ENCODE results near the gene GJA5. TPM values are rescaled to one million over a fixed set of nuclear protein-coding genes. Genes with fewer than 3 reads are reported as not detected.

GJA5 gene
- total and polyA plus RNA-seq, 2 experiments from 2014 or later, result 0.24 to 1.7 TPM

- TF ChIP-seq EZH2phosphoT487 (IDR thresholded peaks at IDR 0.05; ENCODE audit: unreplicated experiment) (no peak), ZNF114 (CRISPR knock-in tag; IDR thresholded peaks at IDR 0.05) (no peak), CREB1 (CRISPR knock-in tag; IDR thresholded peaks at IDR 0.05; ENCODE audit: low read depth) (no peak), JUNB (IDR thresholded peaks at IDR 0.05; ENCODE audit: unreplicated experiment) (no peak), ETS1 (IDR thresholded peaks at IDR 0.05) (no peak), CTCF (conservative IDR thresholded peaks at IDR 0.05; ENCODE audit: low read depth in 2 of 2) (no peak), NANOG (IDR thresholded peaks at IDR 0.05; ENCODE audit: borderline replicate concordance) (no peak), EZH2 (IDR thresholded peaks at IDR 0.05; ENCODE audit: low read depth, unreplicated experiment) (no peak)
Measured at GRCh38 chr1:147754661-147755060, 5.7 kb downstream of the GJA5 start (continued).

GRCh38 chr1:147753081-147753480 lies 7.3 kb downstream of the GJA5 start:
- H3K27ac Mint-ChIP-seq, result no peak overlapping the region
- no peaks in the 10 kb centered on the region for H3F3A ChIP-seq (replicated peaks; ENCODE audit: low read depth)
- H3K4me1 Mint-ChIP-seq, result no peaks in the 10 kb centered on the region; the same call in 2 of the 3 replicates
- no peaks in the 10 kb centered on the region for H3K9me2 ChIP-seq (ENCODE audit: insufficient read depth)
- no peaks in the 10 kb centered on the region for H3K36me3 Mint-ChIP-seq (ENCODE audit: low read depth)
- H3K27me3 Mint-ChIP-seq (ENCODE audit: insufficient read depth, low read depth, poor library complexity), result peaks cover 7% of the 10 kb centered on the region
- no peaks in the 10 kb centered on the region for H3K4me1 ChIP-seq (ENCODE audit: insufficient read depth)
- H3K27me3 ChIP-seq (ENCODE audit: insufficient read depth), result no peaks in the 10 kb centered on the region
- H3K4me3 ChIP-seq, result no peak overlapping the region
- no peaks in the 10 kb centered on the region for H4K20me1 ChIP-seq (replicated peaks; ENCODE audit: insufficient read depth)
- H3K36me3 ChIP-seq (ENCODE audit: insufficient read depth), result no peaks in the 10 kb centered on the region
- DNase-seq (ENCODE audit: low spot score) (no peak), ATAC-seq (no peak)
- H3K4me3 Mint-ChIP-seq, result no peak overlapping the region
- H3K9me3 Mint-ChIP-seq, result no peaks in the 10 kb centered on the region
- H3K4me2 ChIP-seq, result no peak overlapping the region
- H3K79me2 ChIP-seq (replicated peaks; ENCODE audit: insufficient read depth), result no peaks in the 10 kb centered on the region
- no peak overlapping the region for H3K27ac ChIP-seq (ENCODE audit: low read depth)
- H2AFZ ChIP-seq, result peak overlapping the region; percentile 76; the same call in 1 of the 2 replicates
- TF ChIP-seq CTCF (conservative IDR thresholded peaks at IDR 0.05; ENCODE audit: low read depth in 2 of 2) (no peak), ZNF331 (CRISPR knock-in tag; IDR thresholded peaks at IDR 0.05; ENCODE audit: low read depth) (no peak), NANOG (IDR thresholded peaks at IDR 0.05; ENCODE audit: borderline replicate concordance) (no peak), CREB1 (CRISPR knock-in tag; IDR thresholded peaks at IDR 0.05; ENCODE audit: low read depth) (no peak), EZH2phosphoT487 (IDR thresholded peaks at IDR 0.05; ENCODE audit: unreplicated experiment) (no peak), EZH2 (IDR thresholded peaks at IDR 0.05; ENCODE audit: low read depth, unreplicated experiment) (no peak), ZNF462 (CRISPR knock-in tag; IDR thresholded peaks at IDR 0.05) (no peak), ZNF114 (CRISPR knock-in tag; IDR thresholded peaks at IDR 0.05) (no peak)
